HG03108 (cell line): Measurements from ENCODE around the gene SERPINA4.
"Not testable (repeated sequence)": the region's sequence is repeated elsewhere in the genome, so short reads cannot be mapped to it uniquely, and the experiment has no call there.

ENCODE experiments used
- ATAC-seq: cut with Tn5 transposase; IDR thresholded peaks from one replicate; pipeline ENCODE4 v1.9.1; 2021; ENCODE audit warnings: moderate library complexity; ENCODE audit not compliant: unreplicated experiment

Gene SERPINA4

GRCh38 chr14:94591871-94592270 is 30.6 kb downstream of the SERPINA4 start:
- ATAC-seq: no peak

GRCh38 chr14:94592457-94592856 is 31.2 kb downstream of the SERPINA4 start:
- ATAC-seq: no peak

GRCh38 chr14:94593376-94593748 is 32.1 kb downstream of the SERPINA4 start:
- ATAC-seq: no peak

GRCh38 chr14:94593749-94594431 is 32.6 kb downstream of the SERPINA4 start:
- ATAC-seq: no peak

GRCh38 chr14:94594441-94594840 is 33.2 kb downstream of the SERPINA4 start:
- no peak for ATAC-seq

- ATAC-seq: no peak
These were observed 34.7 kb downstream of the SERPINA4 start for GRCh38 chr14:94595912-94596311.

- ATAC-seq: no peak
These were observed 35.1 kb downstream of the SERPINA4 start for GRCh38 chr14:94596361-94596760.

- ATAC-seq: no peak
These were observed 36.5 kb downstream of the SERPINA4 start for GRCh38 chr14:94597788-94598187.

GRCh38 chr14:94598506-94598815 is 37.2 kb downstream of the SERPINA4 start:
- ATAC-seq: no peak

- no peak for ATAC-seq
These were observed 37.8 kb downstream of the SERPINA4 start for GRCh38 chr14:94598816-94599655.

- ATAC-seq: no peak
These were observed 38.4 kb downstream of the SERPINA4 start for GRCh38 chr14:94599656-94600004.

GRCh38 chr14:94600148-94600545 is 38.9 kb downstream of the SERPINA4 start:
- ATAC-seq: no peak

- no peak for ATAC-seq
These were observed 40.7 kb downstream of the SERPINA4 start for GRCh38 chr14:94601884-94602391.

- ATAC-seq: no peak
These were observed 41.5 kb downstream of the SERPINA4 start for GRCh38 chr14:94602722-94603121.

GRCh38 chr14:94605361-94605760 is 44.1 kb downstream of the SERPINA4 start:
- no peak for ATAC-seq

- ATAC-seq: not testable (repeated sequence)
These were observed 47.7 kb downstream of the SERPINA4 start for GRCh38 chr14:94608966-94609365.

- ATAC-seq: no peak
These were observed 49.9 kb downstream of the SERPINA4 start for GRCh38 chr14:94611179-94611578.

GRCh38 chr14:94612174-94612573 is 50.9 kb downstream of the SERPINA4 start, which contains the start of gene SERPINA3:
Gene SERPINA3, plus strand, starts transcription at chr14:94612391. Its CDS starts 2,051 bp downstream, at chr14:94614442.
- no peak for ATAC-seq

- no peak for ATAC-seq
These were observed 51.6 kb downstream of the SERPINA4 start for GRCh38 chr14:94612580-94613554.

- ATAC-seq: no peak
These were observed 52.7 kb downstream of the SERPINA4 start for GRCh38 chr14:94613720-94614644.
